Fibroblast of the aortic adventitia (primary cell): ENCODE data around the gene NKD2. TPM values are rescaled to one million over a fixed set of nuclear protein-coding genes. Genes with fewer than 3 reads are reported as not detected.
A peak's percentile ranks its signal among the peaks of the same experiment; 100 is the strongest.
"Not testable (repeated sequence)": the region's sequence is repeated elsewhere in the genome, so short reads cannot be mapped to it uniquely, and the experiment has no call there.

Experiments used
- DNase-seq: peaks from one replicate; pipeline ENCODE4 v3.0.0-alpha.2; 2010; ENCODE audit warnings: low read depth
- H3K4me3 ChIP-seq: 2 replicates; pipeline ENCODE4 v1.5.1; 2011; ENCODE audit warnings: low read depth, mild to moderate bottlenecking, control low read depth, low read length, moderate library complexity
- CTCF ChIP-seq: IDR thresholded peaks from 2 replicates; pipeline ENCODE4 v1.5.1; 2011; ENCODE audit warnings: mild to moderate bottlenecking, low read length, control low read depth, inconsistent platforms; ENCODE audit not compliant: insufficient read depth
- total RNA-seq: library from RNA; depleted of rRNA; stranded (reverse); fragments of >200 nt; gene quantifications from 2 replicates; pipeline ENCODE4 v1.2.3, GENCODE V29; 2012; ENCODE audit warnings: low replicate concordance

The NKD2 gene
- total RNA-seq, 1 donor: 0.81 TPM

DNA sequence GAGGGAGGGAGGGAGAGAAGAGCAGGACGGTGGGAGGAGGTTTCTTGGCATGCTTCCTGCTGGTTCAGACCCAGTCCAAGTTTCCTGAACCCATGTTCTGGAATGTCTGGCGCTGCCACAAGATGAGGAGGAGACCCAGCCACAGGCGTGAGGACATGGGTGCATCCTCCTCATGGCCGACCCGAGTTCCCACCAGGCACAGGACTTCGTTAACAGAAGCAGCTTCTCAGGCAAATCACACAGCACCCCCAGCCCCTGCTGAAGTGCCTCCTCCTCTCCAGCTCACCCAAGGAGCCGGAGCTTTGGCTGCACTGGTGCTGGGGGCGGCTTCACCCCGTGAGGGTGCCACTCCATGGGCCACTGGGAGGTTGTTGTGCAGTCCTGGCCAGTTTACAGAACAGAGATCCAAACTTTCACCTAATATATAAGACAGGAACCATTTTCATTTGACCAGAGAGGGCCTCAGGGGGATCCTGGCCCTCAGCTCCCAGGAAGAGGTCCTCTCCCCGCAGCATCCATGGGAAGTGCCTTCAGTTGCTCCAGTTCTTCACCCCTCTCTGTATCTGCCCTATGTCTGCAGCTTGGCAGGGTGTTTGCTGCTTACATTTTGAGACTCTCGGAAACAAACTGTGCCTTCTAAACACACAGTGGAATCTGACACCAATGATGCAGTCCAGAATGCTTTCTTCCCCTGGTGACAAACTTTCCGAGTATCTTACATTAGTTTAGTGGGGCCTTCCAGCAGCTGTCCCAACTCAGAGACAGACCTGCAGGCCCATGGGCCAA lies 10.2 kb upstream of the NKD2 start:
- TF ChIP-seq CTCF: no peak
- H3K4me3 ChIP-seq: no peak overlapping the region
- DNase-seq: no peak

GRCh38 chr5:999032-999501 lies 9.5 kb upstream of the NKD2 start:
- TF ChIP-seq CTCF: no peak
- peak; percentile 44 for DNase-seq
- H3K4me3 ChIP-seq: no peak overlapping the region

DNA sequence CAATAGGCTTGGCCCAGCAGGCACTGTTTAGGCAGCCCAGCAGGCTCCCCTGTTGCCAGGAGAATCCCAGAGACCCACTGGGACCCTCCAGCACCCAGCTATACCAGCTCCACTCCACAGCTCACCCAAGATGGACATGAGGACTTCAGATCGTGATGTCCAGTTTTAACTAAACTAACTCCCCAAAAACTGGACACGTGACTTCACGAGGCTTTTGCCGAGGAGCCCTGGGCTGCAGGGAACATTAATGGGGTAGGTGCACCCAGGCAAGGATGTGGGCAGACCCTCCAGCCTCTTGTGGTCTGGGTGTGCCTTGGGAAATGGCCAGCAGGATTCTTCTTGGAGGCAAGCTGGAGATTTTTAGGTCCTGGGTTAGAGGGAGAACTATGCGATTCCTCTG lies 8.9 kb upstream of the NKD2 start:
- H3K4me3 ChIP-seq: no peak overlapping the region
- DNase-seq: no peak
- TF ChIP-seq CTCF: no peak

- no peak for TF ChIP-seq CTCF
- H3K4me3 ChIP-seq: no peak overlapping the region
- no peak for DNase-seq
Observed at GRCh38 chr5:1000329-1000728, 8.3 kb upstream of the NKD2 start.

DNA sequence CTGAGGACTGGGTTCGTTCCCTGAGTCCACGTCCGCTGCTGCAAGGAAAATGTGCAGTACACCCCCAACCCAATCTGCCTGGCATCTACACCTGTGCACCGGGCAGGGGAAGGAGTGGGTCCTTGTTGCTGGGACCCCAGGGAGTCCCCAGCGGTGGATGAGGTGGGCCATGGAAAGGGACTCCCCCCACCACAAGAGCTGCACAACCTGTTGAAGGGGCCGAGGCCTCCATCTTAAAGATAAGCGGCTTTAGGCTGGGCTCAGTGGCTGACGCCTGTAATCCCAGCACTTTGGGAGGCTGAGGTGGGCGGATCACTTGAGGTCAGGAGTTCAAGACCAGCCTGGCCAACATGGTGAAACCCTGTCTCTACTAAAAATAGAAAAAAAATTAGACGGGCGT lies 7.8 kb upstream of the NKD2 start:
- not testable (repeated sequence) for H3K4me3 ChIP-seq, DNase-seq

DNA sequence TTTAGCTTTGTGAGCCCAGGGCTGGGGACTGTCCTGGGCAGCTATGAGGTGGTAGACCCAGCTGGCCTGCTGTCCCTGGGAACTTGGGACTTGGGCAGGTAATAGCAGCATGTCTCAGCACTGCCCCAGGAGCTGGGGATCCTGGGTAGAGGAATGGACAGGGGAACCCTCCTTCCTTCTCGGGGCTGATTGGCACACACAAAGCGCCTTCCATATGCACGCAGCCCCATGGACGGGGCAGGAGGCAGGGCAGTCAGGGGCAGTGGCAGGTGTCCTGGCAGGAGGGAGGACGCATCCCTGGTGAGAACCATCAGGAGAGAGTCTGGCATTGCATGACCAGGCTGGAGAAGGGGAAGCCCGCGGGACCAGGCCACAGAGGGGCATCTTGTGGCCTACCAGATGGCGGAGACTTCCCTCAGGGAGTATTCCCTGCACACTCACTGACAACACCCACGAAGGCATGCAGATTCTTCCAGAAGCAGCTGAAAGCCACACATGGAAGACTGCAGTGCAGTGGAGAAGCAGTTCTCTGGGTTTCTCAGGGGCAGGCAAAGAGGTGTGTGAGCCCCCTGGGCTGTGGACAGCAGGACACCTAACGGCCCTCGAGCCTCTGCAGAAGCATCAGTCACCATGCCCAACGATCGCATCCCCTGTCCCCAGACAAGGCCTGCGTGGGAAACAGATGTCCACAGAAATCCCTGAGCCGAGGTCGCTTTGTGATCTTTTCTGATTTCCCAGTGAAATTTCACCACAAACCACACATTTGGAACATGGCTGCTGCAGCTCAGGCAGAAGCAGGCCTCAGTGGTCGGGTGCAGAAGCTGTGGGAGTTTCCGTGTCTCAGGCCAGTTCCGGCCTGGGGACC lies 7.0 kb upstream of the NKD2 start:
- H3K4me3 ChIP-seq: no peak overlapping the region
- no peak for DNase-seq
- TF ChIP-seq CTCF: no peak

GRCh38 chr5:1002271-1002546 lies 6.4 kb upstream of the NKD2 start:
- TF ChIP-seq CTCF: no peak
- no peak for DNase-seq
- no peak overlapping the region for H3K4me3 ChIP-seq
